Measurements from ENCODE around the gene SPTBN5. TPM values are rescaled to one million over a fixed set of nuclear protein-coding genes. Genes with fewer than 3 reads are reported as not detected.

SPTBN5 gene
- total RNA-seq, 2 donors from 2014 or later, result 0.72 to 2.3 TPM

- no peak overlapping the region for H3K27ac ChIP-seq
- H3K4me3 ChIP-seq, result no peak overlapping the region
- H3K4me1 ChIP-seq, result no peaks in the 10 kb centered on the region
- H3K36me3 ChIP-seq, result no peaks in the 10 kb centered on the region
- no peak for TF ChIP-seq CTCF (IDR thresholded peaks at IDR 0.05)
- intact Hi-C loops (cut with DNase I), result no loop called here
- H3K9me3 ChIP-seq, result no peaks in the 10 kb centered on the region
- H3K9ac ChIP-seq (ENCODE audit: low read depth in 2 of 2, low read length in 2 of 2), result no peak overlapping the region
- H3K27me3 ChIP-seq, result peaks cover 3% of the 10 kb centered on the region
- no peak for DNase-seq
Observed at GRCh38 chr15:41879321-41879845, 14.5 kb downstream of the SPTBN5 start.

DNA sequence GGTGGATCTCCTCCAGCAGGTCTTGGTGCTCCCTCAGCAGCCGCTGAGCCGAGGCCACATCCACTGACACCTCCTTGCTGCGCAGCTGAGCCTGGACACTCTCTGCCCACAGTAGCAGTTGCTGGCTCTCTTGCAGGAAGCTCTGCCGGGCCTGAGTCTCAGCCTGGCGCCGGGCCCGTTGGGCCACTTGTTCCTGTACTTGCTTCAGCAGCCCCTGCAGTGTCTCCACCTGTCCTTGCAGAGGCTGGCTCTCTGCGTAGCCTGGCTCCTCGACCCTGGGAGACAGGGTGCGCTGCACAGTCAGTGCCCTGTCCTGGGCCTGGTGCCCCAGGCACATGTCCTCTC is 15.5 kb downstream of the SPTBN5 start:
- H3K36me3 ChIP-seq, result no peaks in the 10 kb centered on the region
- H3K9me3 ChIP-seq, result no peaks in the 10 kb centered on the region
- no peak overlapping the region for H3K4me3 ChIP-seq
- H3K27me3 ChIP-seq, result peaks cover 3% of the 10 kb centered on the region
- no peak overlapping the region for H3K9ac ChIP-seq (ENCODE audit: low read depth in 2 of 2, low read length in 2 of 2)
- TF ChIP-seq CTCF (IDR thresholded peaks at IDR 0.05), result no peak
- intact Hi-C loops (cut with DNase I), result no loop called here
- no peak for DNase-seq
- H3K27ac ChIP-seq, result no peak overlapping the region
- H3K4me1 ChIP-seq, result no peaks in the 10 kb centered on the region

DNA sequence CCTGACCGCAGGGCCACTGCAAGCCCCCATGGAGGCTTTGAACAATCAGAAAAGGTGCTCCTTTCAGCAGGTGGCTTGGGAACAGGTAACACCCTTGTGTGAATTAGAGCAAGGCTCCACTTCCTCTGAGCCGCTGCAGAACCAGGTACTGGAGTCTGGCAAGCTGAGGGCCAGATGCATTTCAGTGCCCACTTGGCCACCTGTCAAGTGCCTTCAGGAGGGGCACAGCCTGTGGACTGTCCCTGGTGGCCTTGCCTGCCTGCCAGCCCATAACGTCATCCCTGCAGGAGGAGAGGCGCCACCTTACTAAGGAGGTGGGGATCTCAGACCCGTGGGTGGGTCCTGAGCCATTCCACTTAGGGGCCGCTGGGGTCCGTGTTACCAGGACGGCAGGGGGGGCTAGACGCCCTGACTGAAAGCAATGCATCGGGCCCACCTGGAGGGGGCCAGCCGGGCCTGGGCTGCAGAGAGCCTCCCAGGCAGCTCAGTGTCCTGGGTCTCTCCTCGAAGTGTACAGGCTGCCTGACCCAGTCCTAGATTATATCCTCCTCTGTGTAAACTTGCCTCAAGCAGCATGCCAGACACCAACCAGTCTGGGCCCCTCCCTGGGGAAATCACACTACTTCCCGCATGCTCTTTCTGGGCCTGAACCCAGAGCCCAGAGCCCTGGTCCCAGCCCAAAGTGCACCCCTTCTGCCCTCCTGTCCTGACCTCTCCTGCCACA is 16.1 kb downstream of the SPTBN5 start:
- Histone ChIP-seq H3K4me3 (no peak overlapping the region), H3K27ac (no peak overlapping the region), H3K9me3 (no peaks in the 10 kb centered on the region), H3K36me3 (no peaks in the 10 kb centered on the region), H3K27me3 (peaks cover 3% of the 10 kb centered on the region), H3K9ac (ENCODE audit: low read depth in 2 of 2, low read length in 2 of 2) (no peak overlapping the region), H3K4me1 (no peaks in the 10 kb centered on the region)
- intact Hi-C loops (cut with DNase I), result no loop called here
- no peak for DNase-seq
- TF ChIP-seq CTCF (IDR thresholded peaks at IDR 0.05), result no peak

GRCh38 chr15:41876689-41877088 is 17.2 kb downstream of the SPTBN5 start:
- H3K4me1 ChIP-seq, result no peaks in the 10 kb centered on the region
- no peak for TF ChIP-seq CTCF (IDR thresholded peaks at IDR 0.05)

GRCh38 chr15:41876007-41876406 is 17.8 kb downstream of the SPTBN5 start:
- no peaks in the 10 kb centered on the region for H3K36me3 ChIP-seq
- H3K27ac ChIP-seq, result no peak overlapping the region
- H3K9ac ChIP-seq (ENCODE audit: low read depth in 2 of 2, low read length in 2 of 2), result no peak overlapping the region
- no peaks in the 10 kb centered on the region for H3K9me3 ChIP-seq
- no peak overlapping the region for H3K4me3 ChIP-seq
- no peaks in the 10 kb centered on the region for H3K27me3 ChIP-seq
- no peak for DNase-seq
- no peaks in the 10 kb centered on the region for H3K4me1 ChIP-seq
- intact Hi-C loops (cut with DNase I), result no loop called here
- no peak for TF ChIP-seq CTCF (IDR thresholded peaks at IDR 0.05)

More at GRCh38 chr15:41876689-41877088, 17.2 kb downstream of the SPTBN5 start:
- Histone ChIP-seq H3K9ac (ENCODE audit: low read depth in 2 of 2, low read length in 2 of 2) (no peak overlapping the region), H3K27me3 (peaks cover 3% of the 10 kb centered on the region), H3K36me3 (no peaks in the 10 kb centered on the region), H3K4me3 (no peak overlapping the region), H3K27ac (no peak overlapping the region), H3K9me3 (no peaks in the 10 kb centered on the region)
- intact Hi-C loops (cut with DNase I), result no loop called here
- no peak for DNase-seq
